Left cardiac atrium (tissue), 4 donors: ENCODE results near the gene GCHFR. TPM values are rescaled to one million over a fixed set of nuclear protein-coding genes. Genes with fewer than 3 reads are reported as not detected.

Experiments used
- ATAC-seq, 2 donors: fragments of 200-7000 bp; cut with Tn5 transposase; one replicate each; pipeline ENCODE4 v1.9.1; 2020; ENCODE audit warnings: mild to moderate bottlenecking in 2 of 2, moderate library complexity in 2 of 2
- DNase-seq: peaks from one replicate; pipeline ENCODE4 v3.0.0-alpha.2; 2020
- intact Hi-C, 2 donors: fragments of 100-400 bp; cut with DNase I; formaldehyde crosslinking; loops; one replicate each; pipeline versions ENCODE4 v1.14.1 to v1.15.1; 2022 to 2023
- total RNA-seq, 2 donors: library from RNA; stranded (reverse); fragmentation: NEBNext Ultra II Directional; extraction: Animal tissue kit (Norgen Biotek cat#: 25700); gene quantifications; one replicate each; pipeline ENCODE4 v1.2.1, GENCODE V29; 2021
- donor health status: DM: no; HTN: yes; CAD: no.
- donor health status: DM: no; HTN: yes; CAD: no; lungs with severe emphysema.
- donor health status: DM: yes; HTN: yes; CAD: no.
- donor health status: Dilated cardiomyopathy.

GCHFR gene
- total RNA-seq, 2 donors from 2014 or later, result 6.5 to 18.2 TPM

DNA sequence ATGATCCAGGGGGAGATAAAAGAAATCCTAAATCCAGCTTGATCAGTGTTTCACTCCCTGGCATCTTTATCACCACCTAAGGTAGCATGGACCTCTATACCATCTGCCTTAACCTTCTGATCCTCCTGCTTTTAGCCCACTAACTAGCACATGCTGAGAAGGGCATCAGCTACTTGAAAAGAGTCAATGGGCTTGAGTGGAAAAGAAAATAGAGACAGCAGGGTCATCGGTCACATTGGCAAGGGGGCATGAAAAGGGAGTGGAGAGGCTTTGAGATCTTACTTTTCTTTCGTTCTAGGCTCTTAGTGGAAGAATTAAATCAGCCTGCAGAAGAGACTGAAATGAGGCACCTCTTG is 42.8 kb downstream of the GCHFR start:
- intact Hi-C loops, result no loop called here
- no peak for ATAC-seq
- no peak for DNase-seq

DNA sequence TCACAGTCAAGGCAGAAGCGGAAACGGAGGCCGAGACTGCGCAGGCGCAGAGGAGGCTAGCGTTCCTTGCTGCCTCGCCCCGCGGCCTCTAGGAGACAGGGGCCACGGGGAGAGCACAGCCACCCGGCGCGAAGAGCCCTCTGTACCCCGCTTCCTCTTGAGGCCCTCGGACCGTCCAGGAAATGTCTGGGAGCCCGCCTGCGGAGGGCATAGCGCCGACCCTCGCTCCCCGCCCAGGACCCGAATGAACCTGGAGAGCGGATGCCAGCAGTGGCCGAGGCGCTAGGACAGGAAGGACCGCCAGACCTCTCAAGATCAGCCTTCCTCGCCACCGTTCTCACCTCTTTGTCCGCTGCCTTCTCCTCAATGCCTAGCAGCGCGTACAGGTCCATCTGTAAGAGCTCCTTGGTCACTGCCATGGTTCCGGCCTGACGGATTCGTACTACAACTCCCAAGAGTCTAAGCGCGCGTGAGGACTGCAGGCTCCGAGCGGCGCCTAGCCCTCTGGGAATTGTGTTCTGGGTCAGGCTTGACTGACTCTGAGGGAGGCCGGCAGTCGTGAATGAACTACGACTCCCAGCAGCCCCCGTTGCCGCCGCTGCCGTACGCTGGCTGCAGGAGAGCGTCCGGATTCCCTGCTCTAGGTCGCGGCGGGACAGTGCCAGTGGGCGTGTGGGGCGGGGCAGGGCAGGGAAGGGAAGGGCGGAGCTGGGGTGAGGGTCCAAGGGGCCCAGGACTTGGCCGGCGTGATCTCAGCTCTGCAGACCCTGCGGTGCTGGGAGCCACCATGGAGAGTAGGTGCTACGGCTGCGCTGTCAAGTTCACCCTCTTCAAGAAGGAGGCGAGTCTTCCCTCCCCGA is 43.4 kb downstream of the GCHFR start, which contains the start of the genes DNAJC17 and ZFYVE19:
Gene DNAJC17 (minus strand): TSS at position 446 of the 860 bp plus-strand sequence. CDS start 27 bp downstream, at position 419.
Gene ZFYVE19 (plus strand): TSS at position 62 of the 860 bp plus-strand sequence. CDS start 501 bp downstream, at position 563.
- intact Hi-C loops, result no loop called here
- ATAC-seq, result peak; percentile 100

DNA sequence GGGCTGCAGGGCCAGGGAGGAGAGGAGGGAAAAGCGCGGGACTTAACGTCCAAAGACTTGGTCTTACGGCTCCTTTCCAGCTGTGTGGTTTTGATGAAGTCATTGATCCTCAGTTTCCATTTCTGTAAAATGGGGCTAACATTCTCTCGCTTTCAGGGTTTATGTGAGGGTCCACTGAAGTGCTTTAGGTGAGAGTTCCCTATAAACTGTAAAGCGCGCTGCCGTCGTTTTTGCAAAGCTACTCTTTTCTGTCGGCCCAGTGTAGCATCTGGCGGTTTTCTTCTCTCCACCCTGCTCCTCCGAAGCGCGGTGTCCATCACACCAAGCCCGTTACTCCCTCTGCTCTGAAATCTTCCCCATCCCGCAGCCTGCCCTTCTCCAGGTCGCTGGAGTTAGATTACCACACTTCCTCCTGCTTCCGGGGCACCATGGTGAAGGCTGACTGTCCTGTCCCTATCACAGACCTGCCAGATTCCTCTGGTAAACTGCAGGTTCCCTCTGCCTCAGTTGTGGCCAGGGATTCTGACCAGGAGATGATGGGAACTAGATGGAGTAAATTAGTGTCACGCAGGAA is 44.1 kb downstream of the GCHFR start:
- DNase-seq (no peak), ATAC-seq (no peak)
- intact Hi-C loops, result no loop called here

More for the DNA sequence above, 43.4 kb downstream of the GCHFR start, which contains the start of the genes DNAJC17 and ZFYVE19:
- peak; percentile 99 for DNase-seq

DNA sequence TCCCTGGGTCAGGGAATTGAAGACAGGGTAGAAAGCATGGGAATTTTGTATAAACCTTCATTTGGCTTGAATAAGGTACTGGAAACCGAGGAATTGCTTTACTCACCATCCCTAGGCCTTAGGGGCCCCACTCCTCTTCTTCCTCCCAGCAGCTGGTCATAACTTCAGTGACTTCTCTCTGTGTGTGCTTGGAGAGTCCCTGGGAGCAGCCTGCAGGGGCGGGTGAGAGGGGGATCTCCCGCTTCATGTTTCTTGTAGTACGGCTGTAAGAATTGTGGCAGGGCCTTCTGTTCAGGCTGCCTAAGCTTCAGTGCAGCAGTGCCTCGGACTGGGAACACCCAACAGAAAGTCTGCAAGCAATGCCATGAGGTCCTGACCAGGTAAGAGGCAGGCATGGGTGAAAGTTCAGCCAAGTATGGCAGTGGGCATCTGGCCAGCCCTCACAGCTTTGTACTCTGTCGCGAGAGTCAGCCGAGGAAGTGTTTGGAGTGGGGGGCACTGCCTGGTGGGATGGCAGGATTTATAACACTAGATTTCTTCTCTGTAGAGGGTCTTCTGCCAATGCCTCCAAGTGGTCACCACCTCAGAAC is 45.1 kb downstream of the GCHFR start:
- ATAC-seq (no peak), DNase-seq (no peak)
- intact Hi-C loops, result no loop called here

DNA sequence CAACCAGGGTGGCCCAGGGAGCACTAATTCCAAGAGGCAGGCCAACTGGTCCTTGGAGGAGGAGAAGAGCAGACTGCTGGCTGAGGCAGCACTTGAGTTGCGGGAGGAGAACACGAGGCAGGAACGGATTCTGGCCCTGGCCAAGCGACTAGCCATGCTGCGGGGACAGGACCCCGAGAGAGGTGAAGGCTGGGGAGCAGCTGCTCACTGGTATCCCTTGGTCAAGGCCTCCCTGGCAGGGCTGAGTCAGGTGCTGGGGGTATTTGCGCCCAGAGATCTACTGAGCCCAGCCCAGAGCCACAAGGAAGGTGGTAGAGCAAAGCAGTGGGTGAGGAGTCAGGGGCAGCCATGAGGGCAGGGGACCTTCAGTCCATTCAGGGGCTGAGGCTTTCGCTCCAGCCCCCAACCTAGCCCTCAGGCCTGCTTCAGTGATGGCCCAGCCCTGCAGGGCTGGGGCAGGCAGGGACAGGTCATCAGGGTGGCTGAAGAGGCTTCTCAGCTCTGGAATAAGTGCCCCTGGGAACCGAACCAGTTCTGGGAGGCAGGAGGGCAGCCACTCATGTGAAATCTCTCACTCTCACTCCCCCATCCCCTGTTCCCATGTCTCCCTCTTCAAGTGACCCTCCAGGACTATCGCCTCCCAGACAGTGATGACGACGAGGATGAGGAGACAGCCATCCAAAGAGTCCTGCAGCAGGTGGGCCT is 49.0 kb downstream of the GCHFR start:
- DNase-seq (no peak), ATAC-seq (no peak)
- intact Hi-C loops, result no loop called here

DNA sequence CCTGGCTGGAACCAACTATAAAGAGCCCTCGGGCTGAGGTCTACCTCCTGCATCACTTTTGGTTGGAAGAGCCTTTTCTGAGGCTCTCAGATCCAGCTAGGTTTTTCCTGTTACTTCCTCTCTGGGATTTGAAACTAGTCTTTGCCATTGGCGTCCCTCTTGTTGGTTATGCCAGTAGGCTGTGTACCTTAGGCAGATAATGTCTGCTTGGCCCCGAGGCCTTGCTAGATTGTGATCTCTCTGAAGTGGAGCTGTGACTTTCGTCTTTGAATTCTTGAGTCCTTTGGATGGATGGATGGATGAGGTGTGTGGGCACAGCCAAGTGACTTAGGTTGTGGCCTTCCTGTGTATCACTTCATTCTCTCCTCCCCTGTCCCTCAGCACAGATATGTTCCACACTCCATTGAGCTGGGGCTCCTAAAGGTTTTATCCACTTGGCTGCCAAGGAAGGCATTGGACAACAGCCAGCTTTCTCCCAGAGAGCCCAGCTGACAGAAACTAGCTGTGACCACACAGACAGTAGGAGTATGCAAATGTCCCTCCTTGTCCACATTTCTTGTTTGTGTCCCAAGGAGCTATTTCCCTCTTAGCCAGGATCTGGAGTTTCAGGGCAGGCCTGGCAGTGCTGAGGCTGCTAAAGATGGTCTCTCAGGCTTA is 51.3 kb downstream of the GCHFR start:
- ATAC-seq (peak; percentile 50 to 81), DNase-seq (peak; percentile 58)
- intact Hi-C loops, result no loop called here

Other genes starting within 250 kb of the GCHFR start
- 10 to 100 TPM; 16.9 to 22.7 TPM for gene CCDC32, start 199.0 kb upstream of the GCHFR start, total RNA-seq
- 10 to 100 TPM in 1 of 2 donors, 1 to 10 TPM in 1; 7.9 to 11.3 TPM for gene RPUSD2, start 194.8 kb upstream of the GCHFR start, total RNA-seq
- 1 to 10 TPM in 1 of 2 donors, under 1 TPM in 1; 0.55 to 1.1 TPM for gene KNL1, start 169.8 kb upstream of the GCHFR start, total RNA-seq
- 1 to 10 TPM in 1 of 2 donors, under 1 TPM in 1; 0.97 to 2.6 TPM for gene RAD51, start 68.9 kb upstream of the GCHFR start, total RNA-seq
- 10 to 100 TPM; 20.7 to 23.8 TPM for gene RMDN3, start 8.8 kb upstream of the GCHFR start, total RNA-seq
- under 1 TPM; 0.26 to 0.32 TPM for gene C15orf62, start 5.9 kb downstream of the GCHFR start, total RNA-seq
- 10 to 100 TPM; 12.7 to 26.8 TPM for gene ZFYVE19, start 43.0 kb downstream of the GCHFR start, total RNA-seq
- gene DNAJC17, start 43.4 kb downstream of the GCHFR start, total RNA-seq, result 10 to 100 TPM; 18.8 to 19.2 TPM
- gene PPP1R14D, start 64.6 kb downstream of the GCHFR start, total RNA-seq, result not detected
- 1 to 10 TPM; 1.3 to 1.4 TPM for gene SPINT1, start 80.0 kb downstream of the GCHFR start, total RNA-seq
- not detected for gene RHOV, start 110.2 kb downstream of the GCHFR start, total RNA-seq
- gene VPS18, start 130.4 kb downstream of the GCHFR start, total RNA-seq, result 10 to 100 TPM; 17.1 to 23.7 TPM
- gene DLL4, start 165.3 kb downstream of the GCHFR start, total RNA-seq, result 1 to 10 TPM; 8.5 to 9.2 TPM
- 1 to 10 TPM; 2.6 to 3.3 TPM for gene CHAC1, start 189.4 kb downstream of the GCHFR start, total RNA-seq